Gastroesophageal sphincter (tissue), 3 donors: ENCODE measurements around the gene DPP7.

ENCODE experiments used
- EP300 ChIP-seq: sonication (generic); formaldehyde crosslinking; IDR thresholded peaks from one replicate; pipeline ENCODE4 v1.6.1; 2017; ENCODE audit warnings: antibody characterized with exemption, mild to moderate bottlenecking
- POLR2AphosphoS5 ChIP-seq: sonication (generic); formaldehyde crosslinking; IDR thresholded peaks from one replicate; pipeline ENCODE4 v1.6.1; 2017; ENCODE audit warnings: antibody characterized with exemption
- TF ChIP-seq, protein P1 (sequence below), 4 experiments: fragments of 200-600 bp in 2 of 4; fragments of 450-650 bp in 2 of 4; sonication (generic) in 1 of 4; IDR thresholded peaks; one replicate each; pipeline ENCODE4 v1.5.1; 2017 to 2019; ENCODE audit warnings: antibody characterized with exemption in 4 of 4, mild to moderate bottlenecking in 2 of 4, moderate library complexity in 2 of 4

GRCh38 chr9:137138058-137138721, 23.7 kb upstream of the DPP7 start:
- TF ChIP-seq, protein P1, sequence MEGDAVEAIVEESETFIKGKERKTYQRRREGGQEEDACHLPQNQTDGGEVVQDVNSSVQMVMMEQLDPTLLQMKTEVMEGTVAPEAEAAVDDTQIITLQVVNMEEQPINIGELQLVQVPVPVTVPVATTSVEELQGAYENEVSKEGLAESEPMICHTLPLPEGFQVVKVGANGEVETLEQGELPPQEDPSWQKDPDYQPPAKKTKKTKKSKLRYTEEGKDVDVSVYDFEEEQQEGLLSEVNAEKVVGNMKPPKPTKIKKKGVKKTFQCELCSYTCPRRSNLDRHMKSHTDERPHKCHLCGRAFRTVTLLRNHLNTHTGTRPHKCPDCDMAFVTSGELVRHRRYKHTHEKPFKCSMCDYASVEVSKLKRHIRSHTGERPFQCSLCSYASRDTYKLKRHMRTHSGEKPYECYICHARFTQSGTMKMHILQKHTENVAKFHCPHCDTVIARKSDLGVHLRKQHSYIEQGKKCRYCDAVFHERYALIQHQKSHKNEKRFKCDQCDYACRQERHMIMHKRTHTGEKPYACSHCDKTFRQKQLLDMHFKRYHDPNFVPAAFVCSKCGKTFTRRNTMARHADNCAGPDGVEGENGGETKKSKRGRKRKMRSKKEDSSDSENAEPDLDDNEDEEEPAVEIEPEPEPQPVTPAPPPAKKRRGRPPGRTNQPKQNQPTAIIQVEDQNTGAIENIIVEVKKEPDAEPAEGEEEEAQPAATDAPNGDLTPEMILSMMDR (IDR thresholded peaks at IDR 0.05): no peak
- TF ChIP-seq POLR2AphosphoS5: no peak
- no peak for TF ChIP-seq EP300
